HepG2 (cell line): Measurements from ENCODE around the gene ALG3. TPM values are rescaled to one million over a fixed set of nuclear protein-coding genes. Genes with fewer than 3 reads are reported as not detected.

Experiments
- ATF6 ChIP-seq: sonication (generic); formaldehyde crosslinking; conservative IDR thresholded peaks from 2 replicates; pipeline ENCODE4 v1.4.0; 2020; ENCODE audit warnings: missing genetic modification reagents
- BHLHE40 ChIP-seq: IDR thresholded peaks from 2 replicates; pipeline ENCODE4 v1.6.1; 2011; ENCODE audit warnings: low read length, improper control_type of control experiment
- EEA1 ChIP-seq: sonication (generic); formaldehyde crosslinking; IDR thresholded peaks from 2 replicates; pipeline ENCODE4 v1.5.1; 2020; ENCODE audit warnings: mild to moderate bottlenecking, missing genetic modification reagents, borderline replicate concordance
- EZH2 ChIP-seq: conservative IDR thresholded peaks from 2 replicates; pipeline ENCODE4 v1.6.1; 2012; ENCODE audit warnings: mild to moderate bottlenecking, low read depth, low read length, moderate library complexity
- GABPB1 ChIP-seq: IDR thresholded peaks from 2 replicates; pipeline ENCODE4 v1.6.1; 2016; ENCODE audit warnings: mild to moderate bottlenecking, missing genetic modification reagents, moderate library complexity, missing compliant biosample characterization
- GFI1 ChIP-seq: sonication (generic); formaldehyde crosslinking; IDR thresholded peaks from 2 replicates; pipeline ENCODE4 v1.5.0; 2020; ENCODE audit warnings: missing genetic modification reagents, mild to moderate bottlenecking, borderline replicate concordance
- HOXA9 ChIP-seq: sonication (generic); formaldehyde crosslinking; IDR thresholded peaks from 2 replicates; pipeline ENCODE4 v1.8.1; 2022; ENCODE audit warnings: missing genetic modification reagents, mild to moderate bottlenecking, moderate library complexity, borderline replicate concordance
- IKZF4 ChIP-seq: sonication (generic); formaldehyde crosslinking; IDR thresholded peaks from 2 replicates; pipeline ENCODE4 v1.5.1; 2020; ENCODE audit warnings: borderline replicate concordance, mild to moderate bottlenecking, low read depth, missing genetic modification reagents; ENCODE audit errors: not compliant biosample characterization
- KLF15 ChIP-seq: sonication (generic); formaldehyde crosslinking; IDR thresholded peaks from 2 replicates; pipeline ENCODE4 v1.8.1; 2023; ENCODE audit warnings: borderline replicate concordance, mild to moderate bottlenecking, inconsistent platforms, missing genetic modification reagents, mixed read lengths
- MAFF ChIP-seq: IDR thresholded peaks from 2 replicates; pipeline ENCODE4 v1.6.1; 2011; ENCODE audit warnings: low read depth, low read length, improper control_type of control experiment
- PHF20 ChIP-seq: sonication (generic); formaldehyde crosslinking; IDR thresholded peaks from 2 replicates; pipeline ENCODE4 v1.5.0; 2020; ENCODE audit warnings: mild to moderate bottlenecking, missing genetic modification reagents
- RBM39 ChIP-seq: fragments of 200-400 bp; formaldehyde crosslinking; IDR thresholded peaks from one replicate; pipeline ENCODE4 v1.6.1; 2018; ENCODE audit warnings: antibody characterized with exemption, mild to moderate bottlenecking, low read depth, low read length; ENCODE audit not compliant: poor library complexity, severe bottlenecking
- REPIN1 ChIP-seq: sonication (generic); formaldehyde crosslinking; IDR thresholded peaks from 2 replicates; pipeline ENCODE4 v1.8.0; 2022; ENCODE audit warnings: missing genetic modification reagents, low read depth, mild to moderate bottlenecking, borderline replicate concordance
- SATB2 ChIP-seq: sonication (generic); formaldehyde crosslinking; IDR thresholded peaks from 2 replicates; pipeline ENCODE4 v1.5.0; 2020; ENCODE audit warnings: missing genetic modification reagents
- SMAD3 ChIP-seq: sonication (generic); formaldehyde crosslinking; IDR thresholded peaks from 2 replicates; pipeline ENCODE4 v1.4.0; 2020; ENCODE audit warnings: missing genetic modification reagents
- TERF1 ChIP-seq: sonication (generic); formaldehyde crosslinking; IDR thresholded peaks from 2 replicates; pipeline ENCODE4 v1.8.0; 2022; ENCODE audit warnings: mild to moderate bottlenecking, missing genetic modification reagents, moderate library complexity
- THAP7 ChIP-seq: sonication (generic); formaldehyde crosslinking; IDR thresholded peaks from 2 replicates; pipeline ENCODE4 v1.8.1; 2023; ENCODE audit warnings: mild to moderate bottlenecking, missing genetic modification reagents
- TIGD3 ChIP-seq: sonication (generic); formaldehyde crosslinking; IDR thresholded peaks from 2 replicates; pipeline ENCODE4 v1.5.1; 2020; ENCODE audit warnings: mild to moderate bottlenecking, missing genetic modification reagents, borderline replicate concordance
- XRCC5 ChIP-seq: fragments of 200-400 bp; formaldehyde crosslinking; optimal IDR thresholded peaks from 2 replicates; pipeline ENCODE3; 2017; ENCODE audit warnings: mild to moderate bottlenecking, low read length
- ZC3H13 ChIP-seq: sonication (generic); formaldehyde crosslinking; IDR thresholded peaks from 2 replicates; pipeline ENCODE4 v1.8.1; 2023; ENCODE audit warnings: mild to moderate bottlenecking, missing genetic modification reagents, moderate library complexity
- ZNF251 ChIP-seq: sonication (generic); formaldehyde crosslinking; IDR thresholded peaks from 2 replicates; pipeline ENCODE4 v1.9.0; 2021; ENCODE audit warnings: mild to moderate bottlenecking, missing genetic modification reagents
- ZNF33A ChIP-seq: sonication (generic); formaldehyde crosslinking; IDR thresholded peaks from 2 replicates; pipeline ENCODE4 v1.5.1; 2020; ENCODE audit warnings: missing genetic modification reagents, mild to moderate bottlenecking, moderate library complexity, borderline replicate concordance
- ZNF550 ChIP-seq: sonication (generic); formaldehyde crosslinking; IDR thresholded peaks from 2 replicates; pipeline ENCODE4 v1.4.0; 2020; ENCODE audit warnings: mild to moderate bottlenecking, missing genetic modification reagents, borderline replicate concordance
- ZNF749 ChIP-seq: sonication (generic); formaldehyde crosslinking; IDR thresholded peaks from 2 replicates; pipeline ENCODE4 v1.8.0; 2022; ENCODE audit warnings: mild to moderate bottlenecking, missing genetic modification reagents, moderate library complexity, borderline replicate concordance
- ZNF780A ChIP-seq: sonication (generic); formaldehyde crosslinking; IDR thresholded peaks from 2 replicates; pipeline ENCODE4 v1.8.0; 2022; ENCODE audit warnings: mild to moderate bottlenecking, missing genetic modification reagents, moderate library complexity
- polyA plus RNA-seq, 8 experiments: library from polyadenylated mRNA; depleted of rRNA in 3 of 8; stranded (reverse) in 7 of 8; unstranded in 1 of 8; fragments of >200 nt; fragmentation: Illumina TruSeq in 4 of 8; extraction: Trizol in 4 of 8; gene quantifications; 2 replicates each; pipeline versions ENCODE4 v1.2.1 to v1.2.3, GENCODE V29; 2011 to 2016; ENCODE audit warnings: low read depth in 4 of 8, missing spikeins in 1 of 8, mixed read lengths in 1 of 8; ENCODE audit not compliant: insufficient read depth in 1 of 8
- total RNA-seq, 5 experiments: library from RNA; depleted of rRNA; stranded (reverse); fragments of >200 nt; fragmentation: Illumina TruSeq; extraction: Trizol; gene quantifications; 2 replicates each; pipeline ENCODE4 v1.2.3, GENCODE V29; 2016; ENCODE audit warnings: low read depth in 1 of 5

Gene ALG3
- total and polyA plus RNA-seq, 2 of the 13 experiments (the other 11 are each of a cell fraction or from before 2014, with no cell fraction given): 46.6 to 57.1 TPM

- TF ChIP-seq ZNF780A (CRISPR knock-in tag) (no peak), GABPB1 (peak; percentile 88), RBM39 (peak; percentile 29), IKZF4 (CRISPR knock-in tag) (peak; percentile 61), ZNF550 (no peak), THAP7 (CRISPR knock-in tag) (no peak), REPIN1 (CRISPR knock-in tag) (no peak), HOXA9 (no peak), SMAD3 (no peak; the same call in 1 of the 2 replicates), KLF15 (no peak; the same call in 1 of the 2 replicates), ZNF33A (CRISPR knock-in tag) (0 out of 2 replicates have a peak, but pooled peaks have one; percentile 28), TIGD3 (CRISPR knock-in tag) (no peak), TERF1 (CRISPR knock-in tag) (no peak), ZNF749 (no peak), EZH2 (no peak), MAFF (no peak), ZC3H13 (CRISPR knock-in tag) (no peak), ZNF251 (no peak), SATB2 (CRISPR knock-in tag) (no peak), ATF6 (no peak), BHLHE40 (peak; percentile 85), PHF20 (CRISPR knock-in tag) (peak; percentile 40; the same call in 1 of the 2 replicates), GFI1 (CRISPR knock-in tag) (no peak), EEA1 (CRISPR knock-in tag) (peak; percentile 48; the same call in 1 of the 2 replicates), XRCC5 (peak; percentile 84)
Measured at GRCh38 chr3:184249412-184250166, 827 bp upstream of the ALG3 start, which contains the start of gene EEF1AKMT4 (continued).
